ENCODE measurements around the gene TSPAN10. TPM values are rescaled to one million over a fixed set of nuclear protein-coding genes. Genes with fewer than 3 reads are reported as not detected.

Gene TSPAN10
- total RNA-seq, 1 experiment from 2014 or later = 4.0 TPM

- ChIA-PET CTCF (no interaction called here), POLR2A (interaction anchor here (1.0 kb wide), 1 partner anchor 37 kb away, joined by 4 read pairs; the partner anchor contains the start of gene MRPL12)
- Mint-ChIP-seq H3K27ac (ENCODE audit: unreplicated experiment) (peak overlapping the region; percentile 86), H3K9me3 (ENCODE audit: unreplicated experiment) (no peaks in the 10 kb centered on the region), H3K27me3 (ENCODE audit: insufficient read depth, unreplicated experiment) (no peaks in the 10 kb centered on the region), H3K4me3 (ENCODE audit: unreplicated experiment) (peak overlapping the region; percentile 90), H3K4me1 (ENCODE audit: low read depth, unreplicated experiment) (peaks cover 24% of the 10 kb centered on the region), H3K36me3 (ENCODE audit: insufficient read depth, unreplicated experiment) (peaks cover 46% of the 10 kb centered on the region)
- H3K9me3 ChIP-seq = no peaks in the 10 kb centered on the region
- no peaks in the 10 kb centered on the region for H3K27me3 ChIP-seq (replicated peaks; ENCODE audit: control insufficient read depth, insufficient read depth, low read length)
- intact Hi-C loops (cut with micrococcal nuclease; ENCODE audit: unreplicated experiment) = no loop called here
- peak; percentile 55 to 65 for DNase-seq
- TF ChIP-seq, protein P1, sequence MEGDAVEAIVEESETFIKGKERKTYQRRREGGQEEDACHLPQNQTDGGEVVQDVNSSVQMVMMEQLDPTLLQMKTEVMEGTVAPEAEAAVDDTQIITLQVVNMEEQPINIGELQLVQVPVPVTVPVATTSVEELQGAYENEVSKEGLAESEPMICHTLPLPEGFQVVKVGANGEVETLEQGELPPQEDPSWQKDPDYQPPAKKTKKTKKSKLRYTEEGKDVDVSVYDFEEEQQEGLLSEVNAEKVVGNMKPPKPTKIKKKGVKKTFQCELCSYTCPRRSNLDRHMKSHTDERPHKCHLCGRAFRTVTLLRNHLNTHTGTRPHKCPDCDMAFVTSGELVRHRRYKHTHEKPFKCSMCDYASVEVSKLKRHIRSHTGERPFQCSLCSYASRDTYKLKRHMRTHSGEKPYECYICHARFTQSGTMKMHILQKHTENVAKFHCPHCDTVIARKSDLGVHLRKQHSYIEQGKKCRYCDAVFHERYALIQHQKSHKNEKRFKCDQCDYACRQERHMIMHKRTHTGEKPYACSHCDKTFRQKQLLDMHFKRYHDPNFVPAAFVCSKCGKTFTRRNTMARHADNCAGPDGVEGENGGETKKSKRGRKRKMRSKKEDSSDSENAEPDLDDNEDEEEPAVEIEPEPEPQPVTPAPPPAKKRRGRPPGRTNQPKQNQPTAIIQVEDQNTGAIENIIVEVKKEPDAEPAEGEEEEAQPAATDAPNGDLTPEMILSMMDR (IDR thresholded peaks at IDR 0.05; ENCODE audit: insufficient read depth in 1 of 2, low read depth in 1 of 2, low read length in 1 of 2, severe bottlenecking in 1 of 2, unreplicated experiment in 1 of 2) = no peak
- BruUV-seq (replicated peaks) = no TSS peak
- H3K4me1 ChIP-seq = peaks cover 14% of the 10 kb centered on the region
- H3K4me3 ChIP-seq (ENCODE audit: low read depth, low read length) = peak overlapping the region; percentile 96
- H3K36me3 ChIP-seq (ENCODE audit: control insufficient read depth, insufficient read depth, low read length) = peaks cover 6% of the 10 kb centered on the region; the same call in 1 of the 2 replicates
These were observed 28.5 kb downstream of the TSPAN10 start for GRCh38 chr17:81665205-81666091.

- Histone ChIP-seq H3K9me3 (no peaks in the 10 kb centered on the region), H3K27me3 (replicated peaks; ENCODE audit: control insufficient read depth, insufficient read depth, low read length) (no peaks in the 10 kb centered on the region), H3K4me1 (peaks cover 14% of the 10 kb centered on the region), H3K4me3 (ENCODE audit: low read depth, low read length) (peak overlapping the region; percentile 96), H3K36me3 (ENCODE audit: control insufficient read depth, insufficient read depth, low read length) (peaks cover 6% of the 10 kb centered on the region; the same call in 1 of the 2 replicates)
- BruUV-seq (replicated peaks) = TSS peak; percentile 81
- TF ChIP-seq, protein P1 (IDR thresholded peaks at IDR 0.05; ENCODE audit: insufficient read depth in 1 of 2, low read depth in 1 of 2, low read length in 1 of 2, severe bottlenecking in 1 of 2, unreplicated experiment in 1 of 2) = no peak
- Mint-ChIP-seq H3K4me1 (ENCODE audit: low read depth, unreplicated experiment) (peaks cover 24% of the 10 kb centered on the region), H3K27ac (ENCODE audit: unreplicated experiment) (peak overlapping the region; percentile 86), H3K36me3 (ENCODE audit: insufficient read depth, unreplicated experiment) (peaks cover 50% of the 10 kb centered on the region), H3K4me3 (ENCODE audit: unreplicated experiment) (peak overlapping the region; percentile 90), H3K9me3 (ENCODE audit: unreplicated experiment) (no peaks in the 10 kb centered on the region), H3K27me3 (ENCODE audit: insufficient read depth, unreplicated experiment) (no peaks in the 10 kb centered on the region)
- ChIA-PET POLR2A (interaction anchor here (0.9 to 1.0 kb wide), 2 partner anchors 18 to 37 kb away, joined by 4 to 6 read pairs; partner anchors contain the start of genes ARL16, HGS and MRPL12), CTCF (no interaction called here)
- intact Hi-C loops (cut with micrococcal nuclease; ENCODE audit: unreplicated experiment) = no loop called here
- DNase-seq = no peak
These were observed 29.0 kb downstream of the TSPAN10 start for GRCh38 chr17:81666092-81666341.

DNA sequence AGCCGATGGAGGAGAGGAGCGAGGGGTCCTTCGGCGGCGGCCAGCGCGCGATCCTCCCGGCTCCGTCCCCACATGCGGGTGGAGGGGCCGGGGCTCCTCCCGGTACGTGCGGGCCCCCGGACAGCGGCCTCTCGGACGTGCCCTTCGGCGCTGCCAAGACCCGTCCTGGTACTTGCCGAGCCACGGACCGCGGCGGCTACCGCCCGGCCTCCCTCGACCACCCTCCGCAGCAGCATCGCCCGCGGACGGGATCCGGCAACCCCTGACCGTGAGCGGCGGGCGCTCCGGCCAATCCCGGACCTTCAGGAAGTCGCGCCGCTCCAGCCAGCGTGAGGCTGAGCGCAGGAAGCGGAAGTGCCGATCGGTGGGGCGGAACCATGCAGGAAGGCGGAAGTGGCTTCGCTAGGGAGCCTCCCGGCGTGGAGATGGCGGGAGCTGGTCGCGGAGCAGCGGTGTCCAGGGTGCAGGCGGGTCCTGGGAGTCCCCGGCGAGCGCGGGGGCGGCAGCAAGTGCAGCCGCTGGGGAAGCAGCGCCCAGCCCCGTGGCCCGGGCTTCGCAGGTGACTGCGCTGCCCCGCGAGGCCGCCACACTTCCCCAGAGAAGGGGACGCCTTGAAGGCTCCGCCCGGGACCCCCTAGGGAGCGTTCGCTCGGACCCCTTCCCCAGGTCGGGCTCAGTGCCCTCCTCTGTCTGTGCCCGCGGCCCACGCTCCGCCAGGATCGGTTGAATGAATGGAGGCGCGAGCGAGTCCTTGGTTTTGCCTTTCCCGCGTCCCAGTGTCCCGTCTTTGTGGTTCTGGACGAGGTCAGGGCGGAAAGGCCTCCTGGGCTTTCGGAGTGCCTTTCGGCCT lies 29.6 kb downstream of the TSPAN10 start, which contains the start of the genes CCDC137 and OXLD1:
Gene CCDC137 (plus strand): TSS at position 396 of the 850 bp plus-strand sequence. CDS start 30 bp downstream, at position 426.
Gene OXLD1 (minus strand): TSS at position 264 of the 850 bp plus-strand sequence. CDS start 28 bp downstream, at position 236.
- Mint-ChIP-seq H3K9me3 (ENCODE audit: unreplicated experiment) (no peaks in the 10 kb centered on the region), H3K4me1 (ENCODE audit: low read depth, unreplicated experiment) (peaks cover 24% of the 10 kb centered on the region), H3K27ac (ENCODE audit: unreplicated experiment) (peak within 1 kb of the TSS; percentile 86), H3K4me3 (ENCODE audit: unreplicated experiment) (peak within 1 kb of the TSS; percentile 90), H3K36me3 (ENCODE audit: insufficient read depth, unreplicated experiment) (peaks cover 56% of the 10 kb centered on the region), H3K27me3 (ENCODE audit: insufficient read depth, unreplicated experiment) (no peaks in the 10 kb centered on the region)
- CTCF ChIA-PET = no interaction called here
- Histone ChIP-seq H3K4me1 (peaks cover 14% of the 10 kb centered on the region), H3K27me3 (replicated peaks; ENCODE audit: control insufficient read depth, insufficient read depth, low read length) (no peaks in the 10 kb centered on the region), H3K36me3 (ENCODE audit: control insufficient read depth, insufficient read depth, low read length) (peaks cover 6% of the 10 kb centered on the region; the same call in 1 of the 2 replicates), H3K4me3 (ENCODE audit: low read depth, low read length) (peak within 1 kb of the TSS; percentile 96), H3K9me3 (no peaks in the 10 kb centered on the region)
- intact Hi-C loops (cut with micrococcal nuclease; ENCODE audit: unreplicated experiment) = no loop called here
- peak; percentile 97 to 98 for DNase-seq
- TF ChIP-seq, protein P1 (IDR thresholded peaks at IDR 0.05; ENCODE audit: insufficient read depth in 1 of 2, low read depth in 1 of 2, low read length in 1 of 2, severe bottlenecking in 1 of 2, unreplicated experiment in 1 of 2) = no peak
- BruUV-seq (replicated peaks) = no TSS peak
- POLR2A ChIA-PET = interaction anchor here (0.6 to 0.9 kb wide), 3 partner anchors 11 to 360 kb away, joined by 3 to 6 read pairs (median 4); partner anchors contain the start of genes ARL16 and HGS

Data from Caco-2 (cell line).